HG03354 (cell line): Measurements from ENCODE around the gene FLT3.

Source experiments
- ATAC-seq: cut with Tn5 transposase; IDR thresholded peaks from one replicate; pipeline ENCODE4 v1.9.1; 2021; ENCODE audit warnings: mild to moderate bottlenecking; ENCODE audit not compliant: unreplicated experiment, poor library complexity, severe bottlenecking

The FLT3 gene

GRCh38 chr13:27977476-27978300 lies 122.7 kb downstream of the FLT3 start:
- no peak for ATAC-seq

- ATAC-seq = no peak
Measured at GRCh38 chr13:27976362-27977091, 123.8 kb downstream of the FLT3 start.

GRCh38 chr13:27975564-27976361 lies 124.6 kb downstream of the FLT3 start:
- ATAC-seq = no peak

- no peak for ATAC-seq
Measured at GRCh38 chr13:27973961-27974662, 126.3 kb downstream of the FLT3 start.

- no peak for ATAC-seq
Measured at GRCh38 chr13:27973291-27973690, 127.1 kb downstream of the FLT3 start.

GRCh38 chr13:27972478-27972820 lies 127.9 kb downstream of the FLT3 start:
- no peak for ATAC-seq

- ATAC-seq = no peak
Measured at GRCh38 chr13:27971776-27972477, 128.4 kb downstream of the FLT3 start.

- ATAC-seq = no peak
Measured at GRCh38 chr13:27971236-27971645, 129.1 kb downstream of the FLT3 start.

GRCh38 chr13:27970382-27971235 lies 129.8 kb downstream of the FLT3 start:
- ATAC-seq = no peak

- no peak for ATAC-seq
Measured at GRCh38 chr13:27969866-27970229, 130.5 kb downstream of the FLT3 start.

GRCh38 chr13:27969082-27969865 lies 131.1 kb downstream of the FLT3 start, which contains the start of gene CDX2:
Gene CDX2 (minus strand): TSS chr13:27969315. CDS start chr13:27969006, 309 bp downstream.
- ATAC-seq = no peak

- no peak for ATAC-seq
Measured at GRCh38 chr13:27968316-27969081, 131.9 kb downstream of the FLT3 start.

GRCh38 chr13:27967736-27968315 lies 132.6 kb downstream of the FLT3 start:
- no peak for ATAC-seq

GRCh38 chr13:27967203-27967735 lies 133.1 kb downstream of the FLT3 start:
- ATAC-seq = no peak

- no peak for ATAC-seq
Measured at GRCh38 chr13:27966641-27967202, 133.7 kb downstream of the FLT3 start.
